ENCODE data around the gene ZPBP2. TPM values are rescaled to one million over a fixed set of nuclear protein-coding genes. Genes with fewer than 3 reads are reported as not detected.
A peak's percentile ranks its signal among the peaks of the same experiment; 100 is the strongest.

Gene ZPBP2
- total RNA-seq, 1 donor from 2014 or later = not detected

DNA sequence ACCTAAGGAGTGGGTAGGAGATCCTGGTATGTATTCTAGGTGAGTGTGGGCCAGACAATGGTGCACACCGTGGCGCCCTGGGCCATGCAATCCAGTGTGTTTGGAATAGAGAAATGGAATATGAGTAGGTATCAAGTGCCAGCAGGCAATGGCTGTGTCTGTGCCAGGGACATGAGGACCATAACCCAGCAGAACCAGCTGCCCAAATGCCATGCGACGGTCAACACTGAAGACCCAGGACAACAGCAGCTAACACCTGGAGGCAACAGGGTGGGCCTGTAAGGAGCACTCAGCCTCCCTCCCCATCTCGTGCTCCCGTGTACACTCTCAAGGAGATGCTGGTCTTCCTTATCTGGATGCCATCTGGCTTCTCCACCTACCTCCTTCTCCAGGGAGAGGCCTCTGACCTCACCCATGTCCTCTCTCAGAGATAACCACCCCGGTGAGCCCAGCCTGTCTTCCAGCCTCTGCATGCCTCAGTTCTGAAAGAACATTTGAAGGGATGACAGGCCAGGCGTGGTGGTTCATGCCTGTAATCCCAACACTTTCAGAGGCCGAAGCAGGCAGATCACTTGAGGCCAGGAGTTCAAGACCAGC lies 51.2 kb downstream of the ZPBP2 start:
- no peaks in the 10 kb centered on the region for H3K27me3 ChIP-seq
- DNase-seq (ENCODE audit: low spot score in 2 of 2) = no peak
- intact Hi-C loops (cut with DNase I) = no loop called here
- H3K4me1 ChIP-seq = no peaks in the 10 kb centered on the region
- no peak overlapping the region for H3K27ac ChIP-seq
- TF ChIP-seq, protein P1, sequence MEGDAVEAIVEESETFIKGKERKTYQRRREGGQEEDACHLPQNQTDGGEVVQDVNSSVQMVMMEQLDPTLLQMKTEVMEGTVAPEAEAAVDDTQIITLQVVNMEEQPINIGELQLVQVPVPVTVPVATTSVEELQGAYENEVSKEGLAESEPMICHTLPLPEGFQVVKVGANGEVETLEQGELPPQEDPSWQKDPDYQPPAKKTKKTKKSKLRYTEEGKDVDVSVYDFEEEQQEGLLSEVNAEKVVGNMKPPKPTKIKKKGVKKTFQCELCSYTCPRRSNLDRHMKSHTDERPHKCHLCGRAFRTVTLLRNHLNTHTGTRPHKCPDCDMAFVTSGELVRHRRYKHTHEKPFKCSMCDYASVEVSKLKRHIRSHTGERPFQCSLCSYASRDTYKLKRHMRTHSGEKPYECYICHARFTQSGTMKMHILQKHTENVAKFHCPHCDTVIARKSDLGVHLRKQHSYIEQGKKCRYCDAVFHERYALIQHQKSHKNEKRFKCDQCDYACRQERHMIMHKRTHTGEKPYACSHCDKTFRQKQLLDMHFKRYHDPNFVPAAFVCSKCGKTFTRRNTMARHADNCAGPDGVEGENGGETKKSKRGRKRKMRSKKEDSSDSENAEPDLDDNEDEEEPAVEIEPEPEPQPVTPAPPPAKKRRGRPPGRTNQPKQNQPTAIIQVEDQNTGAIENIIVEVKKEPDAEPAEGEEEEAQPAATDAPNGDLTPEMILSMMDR (IDR thresholded peaks at IDR 0.05) = no peak
- peaks cover 44 to 47% of the 10 kb centered on the region in 2 donors for H3K36me3 ChIP-seq
- H3K9me3 ChIP-seq = no peaks in the 10 kb centered on the region
- H3K4me3 ChIP-seq = no peak overlapping the region

DNA sequence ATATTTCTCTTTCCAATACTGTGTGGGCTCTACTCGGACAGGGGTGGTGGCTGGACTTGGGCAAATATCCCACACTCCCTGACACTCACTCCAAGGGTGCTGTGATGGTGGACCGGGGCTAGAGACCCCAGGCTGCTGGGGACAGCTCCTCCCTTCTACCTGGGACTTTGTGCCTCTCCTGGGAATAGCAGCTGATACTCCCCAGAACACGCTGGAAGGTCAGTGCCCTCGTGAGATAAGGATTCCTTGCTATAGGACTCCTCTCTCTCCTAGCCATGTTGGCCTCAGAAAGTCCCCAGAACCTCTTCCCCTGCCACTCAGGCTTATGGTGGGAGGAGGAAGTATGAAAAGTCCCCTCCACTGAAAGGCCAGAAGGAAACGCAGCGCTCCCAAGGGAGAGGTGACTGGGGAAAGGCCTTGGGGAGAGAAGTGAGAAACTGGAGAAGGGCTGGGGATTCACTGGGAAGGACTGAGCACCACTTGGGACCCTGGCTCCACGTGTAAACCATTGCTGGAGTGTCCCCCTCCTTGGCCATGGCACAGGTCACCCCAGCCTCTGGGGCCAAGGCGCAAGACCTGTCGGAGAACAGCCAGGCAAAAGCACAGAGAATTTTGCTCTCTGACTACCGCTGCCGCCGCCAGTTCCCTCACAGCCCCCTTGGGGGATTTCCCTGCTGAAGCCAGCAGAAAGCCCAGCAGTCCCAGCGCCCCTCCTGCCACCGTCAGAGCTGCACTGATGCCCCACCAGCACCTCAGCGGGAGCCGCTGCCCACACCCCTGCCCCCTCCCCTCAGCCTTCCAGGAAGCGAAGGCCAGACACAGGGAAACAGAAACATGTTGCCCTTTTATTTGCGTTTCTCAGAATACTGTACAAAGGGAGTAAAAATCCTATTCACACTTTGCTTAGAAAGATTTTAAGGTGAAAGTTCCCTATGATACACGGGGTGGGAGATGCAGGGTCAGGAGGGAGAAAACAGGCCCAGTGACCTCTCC lies 52.5 kb downstream of the ZPBP2 start:
- peak in 1 of 2 donors; percentile 55 for DNase-seq (ENCODE audit: low spot score in 2 of 2)
- peaks cover 44 to 47% of the 10 kb centered on the region in 2 donors for H3K36me3 ChIP-seq

DNA sequence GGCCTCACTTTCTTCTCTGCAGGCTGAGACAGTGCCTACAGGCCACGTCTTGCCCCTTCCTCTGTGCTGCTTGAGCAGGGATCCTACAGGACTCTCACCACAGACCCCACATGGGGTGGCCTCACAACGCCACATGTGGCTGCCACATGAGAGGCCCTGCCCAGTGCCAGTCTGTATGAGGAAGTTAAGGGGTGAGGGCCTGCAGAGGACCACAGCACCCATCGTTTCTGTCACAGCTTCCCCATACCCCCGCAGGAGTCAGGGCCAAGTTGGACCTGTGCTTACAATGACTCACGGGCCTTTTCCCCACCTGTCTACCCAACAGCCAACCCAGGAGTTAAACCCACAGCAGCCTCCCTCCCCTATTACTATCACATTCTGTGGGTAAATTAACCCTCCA lies 53.3 kb downstream of the ZPBP2 start:
- Histone ChIP-seq H3K27ac (no peak overlapping the region), H3K9me3 (no peaks in the 10 kb centered on the region), H3K27me3 (no peaks in the 10 kb centered on the region), H3K4me1 (peaks cover 7 to 10% of the 10 kb centered on the region in 2 donors), H3K4me3 (no peak overlapping the region), H3K36me3 (peaks cover 44 to 47% of the 10 kb centered on the region in 2 donors)
- TF ChIP-seq, protein P1 (IDR thresholded peaks at IDR 0.05) = no peak
- intact Hi-C loops (cut with DNase I) = loop anchor here (10.0 kb wide), 1 partner anchor 197 kb away; no protein-coding TSS in a partner anchor
- DNase-seq (ENCODE audit: low spot score in 2 of 2) = no peak

More for the DNA sequence above, 52.5 kb downstream of the ZPBP2 start:
- no peak overlapping the region for H3K4me3 ChIP-seq
- TF ChIP-seq, protein P1 (IDR thresholded peaks at IDR 0.05) = no peak
- peaks cover under 1 to 3% of the 10 kb centered on the region in 2 donors for H3K4me1 ChIP-seq
- H3K9me3 ChIP-seq = no peaks in the 10 kb centered on the region
- intact Hi-C loops (cut with DNase I) = loop anchor here (10.0 kb wide), 1 partner anchor 196 kb away; no protein-coding TSS in a partner anchor
- no peak overlapping the region for H3K27ac ChIP-seq
- H3K27me3 ChIP-seq = no peaks in the 10 kb centered on the region

DNA sequence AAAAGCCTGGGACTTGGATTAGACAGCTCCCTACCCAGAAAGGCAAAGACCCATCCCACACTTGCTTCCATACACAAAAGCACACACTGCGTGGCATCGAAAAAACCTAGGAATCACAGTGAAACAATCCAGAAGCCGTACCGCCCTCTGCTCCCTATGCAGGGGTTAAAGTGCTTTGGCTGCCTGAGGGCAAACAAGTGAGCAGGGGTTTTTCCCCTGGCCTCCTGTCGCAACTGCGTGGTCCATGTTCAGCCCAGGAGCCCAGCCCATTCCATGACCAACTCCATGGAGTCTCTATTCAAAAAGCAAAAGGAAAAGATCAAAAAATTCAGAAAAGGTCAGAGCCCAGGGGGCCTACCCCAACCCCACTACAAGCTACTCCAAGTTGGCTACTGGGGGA lies 54.0 kb downstream of the ZPBP2 start:
- intact Hi-C loops (cut with DNase I) = loop anchor here (10.0 kb wide), 1 partner anchor 197 kb away; no protein-coding TSS in a partner anchor
- Histone ChIP-seq H3K27me3 (no peaks in the 10 kb centered on the region), H3K4me3 (no peak overlapping the region), H3K4me1 (peaks cover 11 to 12% of the 10 kb centered on the region in 2 donors), H3K9me3 (no peaks in the 10 kb centered on the region), H3K27ac (no peak overlapping the region), H3K36me3 (peaks cover 44 to 47% of the 10 kb centered on the region in 2 donors)
- DNase-seq (ENCODE audit: low spot score in 2 of 2) = no peak
- TF ChIP-seq, protein P1 (IDR thresholded peaks at IDR 0.05) = no peak

DNA sequence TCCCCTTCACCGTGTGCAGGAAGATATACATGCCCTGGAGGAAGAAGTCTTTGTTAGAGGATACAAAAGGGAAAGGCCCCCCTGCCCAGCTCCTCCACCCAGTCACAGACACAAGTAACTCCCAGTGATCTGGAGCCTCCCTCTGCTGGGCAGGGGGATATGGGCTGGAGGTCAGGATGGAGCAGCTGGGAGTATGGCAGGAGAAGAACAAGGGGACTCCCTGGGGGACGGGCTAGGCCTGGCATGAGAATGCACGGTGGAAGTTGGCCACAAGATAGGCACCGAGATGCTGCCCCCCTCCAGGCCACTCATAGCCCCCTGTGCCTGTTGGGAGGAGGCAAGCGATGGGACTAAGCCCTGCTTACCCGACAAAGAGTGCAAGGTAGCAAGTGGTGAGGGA lies 55.2 kb downstream of the ZPBP2 start:
- Histone ChIP-seq H3K4me3 (no peak overlapping the region), H3K36me3 (peaks cover 44 to 47% of the 10 kb centered on the region in 2 donors), H3K4me1 (peaks cover 11 to 16% of the 10 kb centered on the region in 2 donors), H3K9me3 (no peaks in the 10 kb centered on the region), H3K27me3 (no peaks in the 10 kb centered on the region), H3K27ac (no peak overlapping the region)
- TF ChIP-seq, protein P1 (IDR thresholded peaks at IDR 0.05) = no peak
- intact Hi-C loops (cut with DNase I) = loop anchor here (10.0 kb wide), 1 partner anchor 198 kb away; no protein-coding TSS in a partner anchor
- DNase-seq (ENCODE audit: low spot score in 2 of 2) = no peak
